ENCODE data around the gene NAMPT. TPM values are rescaled to one million over a fixed set of nuclear protein-coding genes. Genes with fewer than 3 reads are reported as not detected.
"Not testable (repeated sequence)": the region's sequence is repeated elsewhere in the genome, so short reads cannot be mapped to it uniquely, and the experiment has no call there.

NAMPT gene
- total RNA-seq, 1 donor from 2014 or later: 145 TPM

DNA sequence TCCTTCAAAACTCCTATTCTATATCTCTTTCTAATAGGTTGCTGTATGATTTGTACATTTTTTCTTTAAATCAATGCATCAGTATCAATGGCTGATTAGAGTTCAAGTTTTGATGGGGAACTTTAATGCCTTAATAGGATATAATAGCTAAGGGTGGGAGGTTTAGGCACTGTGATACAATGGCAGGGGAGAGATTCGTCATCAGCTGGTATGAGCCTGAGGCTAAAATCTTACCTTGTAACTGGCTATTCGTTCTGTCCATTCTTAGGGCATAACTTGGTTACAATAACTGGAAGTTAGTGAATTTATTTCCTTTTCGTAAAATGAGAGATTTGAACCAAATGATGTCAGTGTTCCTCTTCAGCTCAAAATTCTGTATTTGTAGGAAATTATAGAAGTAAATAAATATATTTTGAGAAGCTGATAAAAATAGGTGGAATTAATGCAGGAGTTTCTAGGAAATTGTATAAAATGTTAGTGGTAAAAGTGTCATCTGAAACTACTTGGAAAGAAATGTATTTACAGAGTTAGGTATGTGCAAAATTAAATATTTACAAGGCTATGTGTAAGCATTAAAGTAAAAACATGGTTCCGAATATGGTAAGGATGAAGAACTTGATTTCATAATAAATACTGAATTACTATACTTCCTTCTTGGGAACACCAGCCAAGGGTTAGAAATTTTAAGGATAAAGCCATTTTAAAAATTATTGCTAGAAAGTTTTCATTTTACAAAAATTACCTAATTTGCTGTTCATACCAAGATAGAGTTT, 27.5 kb upstream of the NAMPT start:
- DNase-seq (no peak), ATAC-seq (ENCODE audit: poor library complexity) (no peak)
- intact Hi-C loops (cut with DNase I): loop anchor here (10.0 kb wide), 1 partner anchor 63 kb away; no protein-coding TSS in a partner anchor

- ATAC-seq (ENCODE audit: poor library complexity) (no peak), DNase-seq (no peak)
- intact Hi-C loops (cut with DNase I): no loop called here
Measured at GRCh38 chr7:106309362-106309761, 24.6 kb upstream of the NAMPT start.

DNA sequence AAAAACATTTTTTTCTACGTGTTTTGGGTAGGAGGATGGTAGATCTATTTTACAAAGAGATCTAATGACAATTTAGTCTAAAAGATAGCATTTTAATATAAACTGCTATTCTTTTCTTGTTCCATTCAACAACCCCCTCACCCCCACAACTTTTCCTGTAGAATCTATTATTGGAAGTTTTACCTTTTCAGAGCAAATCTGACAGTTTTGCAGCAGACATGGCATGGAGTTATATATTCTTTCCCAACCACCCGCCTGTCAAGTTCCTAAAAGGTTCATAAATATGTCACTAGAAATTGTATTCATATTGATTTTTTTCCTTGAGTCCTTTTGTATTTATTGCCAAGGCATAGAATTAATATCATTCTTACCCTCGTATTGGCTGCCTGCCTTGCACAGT, 21.5 kb upstream of the NAMPT start:
- no peak for ATAC-seq (ENCODE audit: poor library complexity)
- intact Hi-C loops (cut with DNase I): no loop called here
- DNase-seq: no peak

- ATAC-seq (ENCODE audit: poor library complexity) (no peak), DNase-seq (no peak)
- intact Hi-C loops (cut with DNase I): no loop called here
Measured at GRCh38 chr7:106305732-106306131, 20.9 kb upstream of the NAMPT start.

DNA sequence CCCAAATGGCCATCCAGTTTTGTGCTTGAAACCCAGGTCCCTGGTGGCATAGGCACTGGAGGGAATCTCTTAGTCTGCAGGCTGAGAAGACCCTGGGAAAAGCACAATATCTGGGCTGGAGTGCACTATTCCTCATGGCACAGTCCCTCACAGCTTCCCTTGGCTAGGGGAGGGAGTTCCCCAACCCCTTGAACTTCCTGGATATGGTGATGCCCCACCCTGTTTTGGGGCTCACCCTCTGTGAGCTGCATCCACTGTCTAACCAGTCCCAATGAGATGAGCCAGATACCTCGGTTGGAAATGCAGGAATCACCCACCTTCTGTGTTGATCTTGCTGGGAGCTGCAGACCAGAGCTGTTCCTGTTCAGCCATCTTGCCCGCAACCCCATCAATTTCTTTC, 19.8 kb upstream of the NAMPT start:
- ATAC-seq (ENCODE audit: poor library complexity): no peak
- no peak for DNase-seq
- intact Hi-C loops (cut with DNase I): no loop called here

GRCh38 chr7:106298631-106299030, 13.8 kb upstream of the NAMPT start:
- DNase-seq; ATAC-seq (ENCODE audit: poor library complexity); intact Hi-C loops (cut with DNase I): not testable (repeated sequence)

DNA sequence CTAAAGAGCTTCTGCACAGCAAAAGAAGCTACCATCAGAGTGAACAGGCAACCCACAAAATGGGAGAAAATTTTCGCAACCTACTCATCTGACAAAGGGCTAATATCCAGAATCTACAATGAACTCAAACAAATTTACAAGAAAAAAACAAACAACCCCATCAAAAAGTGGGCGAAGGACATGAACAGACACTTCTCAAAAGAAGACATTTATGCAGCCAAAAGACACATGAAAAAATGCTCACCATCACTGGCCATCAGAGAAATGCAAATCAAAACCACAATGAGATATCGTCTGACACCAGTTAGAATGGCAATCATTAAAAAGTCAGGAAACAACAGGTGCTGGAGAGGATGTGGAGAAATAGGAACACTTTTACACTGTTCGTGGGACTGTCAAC, 13.4 kb upstream of the NAMPT start:
- not testable (repeated sequence) for ATAC-seq (ENCODE audit: poor library complexity); DNase-seq

GRCh38 chr7:106294334-106294733, 9.6 kb upstream of the NAMPT start:
- no peak for DNase-seq
- intact Hi-C loops (cut with DNase I): no loop called here
- no peak for ATAC-seq (ENCODE audit: poor library complexity)

More for the DNA sequence above, 13.4 kb upstream of the NAMPT start:
- intact Hi-C loops (cut with DNase I): not testable (repeated sequence)

- intact Hi-C loops (cut with DNase I): no loop called here
- peak; percentile 25 for ATAC-seq (ENCODE audit: poor library complexity)
- no peak for DNase-seq
Measured at GRCh38 chr7:106291247-106291646, 6.5 kb upstream of the NAMPT start.

DNA sequence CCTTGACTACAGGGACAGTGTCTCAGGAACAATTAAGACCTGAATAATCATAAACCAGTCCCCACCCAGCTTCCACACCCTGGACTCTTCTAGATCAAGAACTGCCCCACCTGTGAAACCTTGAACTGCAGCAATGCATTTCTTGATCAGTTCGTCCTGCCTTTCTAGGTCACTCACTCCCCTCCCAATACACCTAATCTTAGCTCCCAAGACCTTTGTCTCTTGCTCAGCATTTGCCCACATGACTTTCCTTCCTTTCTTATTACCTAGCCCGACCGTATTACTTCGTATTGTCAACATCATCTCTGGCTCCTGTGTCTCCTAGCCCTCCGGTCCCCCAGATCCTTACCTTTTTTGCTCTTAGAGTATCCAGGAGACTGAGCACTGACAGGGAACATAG, 5.5 kb upstream of the NAMPT start:
- DNase-seq: no peak
- ATAC-seq (ENCODE audit: poor library complexity): no peak
- intact Hi-C loops (cut with DNase I): no loop called here

GRCh38 chr7:106289848-106290247, 5.1 kb upstream of the NAMPT start:
- DNase-seq: no peak
- no peak for ATAC-seq (ENCODE audit: poor library complexity)
- intact Hi-C loops (cut with DNase I): loop anchor here (5.0 to 10.0 kb wide), 3 partner anchors 75 to 175 kb away; no protein-coding TSS in a partner anchor

DNA sequence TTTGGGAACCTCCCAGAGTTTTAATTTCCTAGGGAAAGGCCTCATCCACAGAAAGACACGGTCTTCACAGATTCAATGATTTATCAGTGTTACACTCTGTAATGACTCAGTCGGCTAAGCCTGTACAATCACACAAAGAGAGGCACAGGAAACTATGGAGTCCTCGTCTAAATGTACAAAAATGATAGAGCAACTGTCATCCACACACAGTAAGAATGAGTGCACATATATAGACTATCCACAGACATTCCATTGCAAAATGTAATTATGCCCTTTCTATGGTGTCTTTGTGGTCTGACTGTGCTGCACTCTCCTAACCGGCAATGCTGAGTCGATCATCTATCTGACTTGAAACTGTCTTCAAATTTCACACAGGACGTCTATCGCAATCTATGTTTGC, 3.5 kb upstream of the NAMPT start:
- DNase-seq: no peak
- ATAC-seq (ENCODE audit: poor library complexity): no peak
- intact Hi-C loops (cut with DNase I): loop anchor here (5.0 to 10.0 kb wide), 3 partner anchors 73 to 177 kb away; no protein-coding TSS in a partner anchor

- intact Hi-C loops (cut with DNase I): loop anchor here (5.0 to 10.0 kb wide), 3 partner anchors 73 to 177 kb away; no protein-coding TSS in a partner anchor
- ATAC-seq (ENCODE audit: poor library complexity) (no peak), DNase-seq (no peak)
Measured at GRCh38 chr7:106287786-106288185, 3.0 kb upstream of the NAMPT start.

DNA sequence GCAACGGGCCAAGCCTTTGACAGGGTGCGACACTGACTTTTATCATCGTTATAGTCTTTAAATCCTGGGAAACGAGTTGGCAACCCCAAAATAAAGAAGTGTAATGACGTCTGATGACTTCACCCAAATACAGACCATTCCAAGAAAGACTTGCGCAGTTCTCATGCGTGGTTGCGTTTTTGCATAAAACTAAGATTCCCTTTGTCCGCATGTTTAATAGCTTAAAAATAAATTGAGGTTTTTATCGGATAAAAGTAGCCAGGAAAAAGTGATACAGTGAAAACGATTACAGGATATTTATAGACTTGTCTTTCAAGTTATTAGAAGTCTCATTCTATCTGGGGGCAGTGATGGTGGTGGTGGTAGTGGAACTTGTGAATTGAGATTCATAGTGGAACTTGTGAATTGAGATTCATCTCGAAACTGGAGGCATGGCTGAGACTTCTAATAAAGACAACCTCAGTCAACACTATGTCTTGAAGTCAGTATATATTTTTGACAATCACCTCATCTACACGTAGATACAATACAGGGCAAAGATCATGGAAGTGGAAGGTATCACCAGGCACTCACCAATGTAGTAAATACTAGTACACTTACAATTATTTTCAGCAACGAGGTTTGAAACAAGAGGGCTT, 1.2 kb upstream of the NAMPT start:
- intact Hi-C loops (cut with DNase I): loop anchor here (5.0 to 10.0 kb wide), 3 partner anchors 71 to 179 kb away; no protein-coding TSS in a partner anchor
- DNase-seq (no peak), ATAC-seq (ENCODE audit: poor library complexity) (no peak)

- ATAC-seq (ENCODE audit: poor library complexity) (peak; percentile 97), DNase-seq (peak; percentile 99)
- intact Hi-C loops (cut with DNase I): loop anchor here (5.0 to 10.0 kb wide), 3 partner anchors 70 to 180 kb away; no protein-coding TSS in a partner anchor
Measured at GRCh38 chr7:106285051-106285854, 470 bp upstream of the NAMPT start.

DNA sequence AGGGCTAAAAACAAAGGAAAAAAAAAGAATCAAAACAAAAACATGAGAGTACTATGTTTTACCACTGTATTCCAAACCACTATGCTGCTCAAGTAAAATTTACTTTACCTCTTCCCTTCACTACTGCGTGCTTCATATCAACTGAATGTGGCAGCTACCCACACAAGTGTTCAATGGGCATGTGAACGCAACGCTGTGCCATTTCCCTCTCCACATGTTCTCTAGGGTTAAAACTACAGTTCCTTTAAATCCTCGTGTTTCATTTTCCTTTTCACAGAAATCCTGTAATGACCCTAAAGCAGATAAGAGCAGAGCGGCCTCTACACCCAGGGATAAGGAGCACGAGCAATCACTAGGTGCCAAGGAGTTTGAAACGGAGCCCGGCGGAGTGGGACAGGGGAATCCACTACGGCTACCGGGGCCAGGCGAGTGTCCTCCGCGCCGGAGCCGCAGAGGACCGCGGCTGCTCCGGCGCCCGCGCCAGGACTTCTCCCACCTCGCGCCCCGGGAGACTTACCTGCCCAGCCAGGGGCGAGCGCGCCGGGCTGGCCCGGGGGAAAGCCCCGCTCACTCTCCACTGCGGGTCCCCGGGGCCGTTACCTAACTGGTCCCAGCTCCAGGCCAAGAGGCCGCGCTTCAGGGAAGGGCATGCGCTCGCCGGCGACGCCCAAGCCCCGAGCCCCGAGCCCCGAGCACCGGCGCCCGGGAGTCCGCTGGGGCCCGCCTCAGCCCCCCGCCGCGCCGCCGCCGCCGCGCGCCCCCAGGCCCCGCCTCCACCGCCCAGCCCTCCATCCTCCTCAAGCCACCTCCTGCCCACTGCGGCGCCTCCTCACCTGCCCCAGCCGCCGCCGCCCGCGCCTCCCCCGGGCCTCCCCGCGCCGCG, 711 bp downstream of the NAMPT start:
- peak; percentile 16 for ATAC-seq (ENCODE audit: poor library complexity)
- peak; percentile 72 for DNase-seq
- intact Hi-C loops (cut with DNase I): loop anchor here (5.0 to 10.0 kb wide), 3 partner anchors 69 to 181 kb away; no protein-coding TSS in a partner anchor

DNA sequence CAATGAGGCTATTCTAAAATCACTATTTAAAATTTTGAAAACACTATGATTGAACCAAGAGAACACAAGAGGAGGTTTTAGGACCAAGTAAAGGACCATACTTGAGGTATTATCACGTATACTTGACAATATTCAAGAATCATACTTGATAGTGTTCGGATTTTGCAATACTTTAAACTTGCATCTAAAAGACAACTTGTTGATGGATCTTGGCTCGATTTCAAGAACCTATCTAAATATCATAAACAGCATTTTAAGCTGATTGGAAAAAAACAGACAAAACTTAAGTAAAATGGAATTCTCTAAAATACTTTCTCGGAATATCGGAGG, 1.3 kb downstream of the NAMPT start:
- no peak for ATAC-seq (ENCODE audit: poor library complexity)
- DNase-seq: no peak
- intact Hi-C loops (cut with DNase I): loop anchor here (5.0 to 10.0 kb wide), 3 partner anchors 69 to 181 kb away; no protein-coding TSS in a partner anchor

DNA sequence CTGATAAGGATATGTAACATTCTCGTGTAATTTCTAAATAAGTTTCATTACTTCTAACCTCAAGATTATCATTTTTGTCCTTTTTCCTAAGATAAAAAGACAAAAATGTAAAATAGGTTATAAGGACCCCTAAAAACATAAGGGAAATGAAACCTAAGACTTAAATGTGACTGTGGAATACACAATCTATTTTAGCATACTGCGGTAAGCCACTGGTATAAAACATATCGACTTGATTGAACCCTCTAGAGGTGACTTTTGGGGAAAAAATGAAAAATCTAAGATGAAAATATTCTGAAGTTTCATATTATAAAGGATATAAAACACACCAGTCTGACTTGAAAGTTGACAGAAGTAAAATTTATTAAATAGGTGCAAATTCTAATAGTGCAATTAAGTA, 1.9 kb downstream of the NAMPT start:
- ATAC-seq (ENCODE audit: poor library complexity) (no peak), DNase-seq (no peak)
- intact Hi-C loops (cut with DNase I): loop anchor here (5.0 to 10.0 kb wide), 3 partner anchors 68 to 182 kb away; no protein-coding TSS in a partner anchor

All from Right ventricle myocardium superior (tissue), 1 donor.